Astrocyte (in vitro differentiated cells and primary cell): Measurements from ENCODE around the gene OR52A1. TPM values are rescaled to one million over a fixed set of nuclear protein-coding genes. Genes with fewer than 3 reads are reported as not detected.

Experiments
- DNase-seq: peaks from one replicate; pipeline ENCODE4 v3.0.0-alpha.2; 2010; ENCODE audit warnings: low read depth
- FAIRE-seq: peaks from 2 replicates; lab custom pipeline; 2011; peaks lifted over from hg19 to GRCh38; lab: Jason Lieb, UNC
- H2AFZ ChIP-seq: 2 replicates; pipeline ENCODE4 v1.6.0; 2012; ENCODE audit warnings: low read depth, low read length, inconsistent platforms
- H3K27ac ChIP-seq: 2 replicates; pipeline ENCODE4 v1.5.1; 2011; ENCODE audit warnings: low read depth, low read length, inconsistent platforms
- H3K27me3 ChIP-seq: 2 replicates; pipeline ENCODE4 v1.6.0; 2011; ENCODE audit warnings: low read length, inconsistent platforms; ENCODE audit not compliant: insufficient read depth
- H3K36me3 ChIP-seq: 2 replicates; pipeline ENCODE4 v1.5.1; 2011; ENCODE audit warnings: low read length, inconsistent platforms; ENCODE audit not compliant: insufficient read depth
- H3K4me1 ChIP-seq: 2 replicates; pipeline ENCODE4 v1.5.1; 2011; ENCODE audit warnings: low read length, inconsistent platforms; ENCODE audit not compliant: insufficient read depth
- H3K4me2 ChIP-seq: 2 replicates; pipeline ENCODE4 v1.6.0; 2012; ENCODE audit warnings: low read length, inconsistent platforms
- H3K4me3 ChIP-seq: 2 replicates; pipeline ENCODE4 v1.5.1; 2011; ENCODE audit warnings: low read depth, mild to moderate bottlenecking, low read length, inconsistent platforms; ENCODE audit not compliant: insufficient read depth
- H3K79me2 ChIP-seq: 2 replicates; pipeline ENCODE4 v1.6.0; 2012; ENCODE audit warnings: mild to moderate bottlenecking, low read length, inconsistent platforms; ENCODE audit not compliant: insufficient read depth
- H3K9ac ChIP-seq: 2 replicates; pipeline ENCODE4 v1.6.0; 2012; ENCODE audit warnings: mild to moderate bottlenecking, low read length, inconsistent platforms
- H3K9me3 ChIP-seq: 2 replicates; pipeline ENCODE4 v1.5.1; 2012; ENCODE audit warnings: low read depth, mild to moderate bottlenecking, low read length, inconsistent platforms; ENCODE audit not compliant: insufficient read depth
- H4K20me1 ChIP-seq: 2 replicates; pipeline ENCODE4 v1.6.0; 2012; ENCODE audit warnings: low read length, inconsistent platforms; ENCODE audit not compliant: insufficient read depth
- H3K27ac Mint-ChIP-seq: one replicate; pipeline ENCODE4 v1.8.0; 2021; ENCODE audit warnings: mild to moderate bottlenecking, mixed read lengths; ENCODE audit not compliant: unreplicated experiment
- H3K27me3 Mint-ChIP-seq: one replicate; pipeline ENCODE4 v1.8.0; 2021; ENCODE audit warnings: low read depth, mixed read lengths; ENCODE audit not compliant: unreplicated experiment
- H3K36me3 Mint-ChIP-seq: one replicate; pipeline ENCODE4 v1.8.0; 2021; ENCODE audit warnings: low read depth, mixed read lengths; ENCODE audit not compliant: unreplicated experiment
- H3K4me1 Mint-ChIP-seq: one replicate; pipeline ENCODE4 v1.8.0; 2021; ENCODE audit warnings: low read depth, mixed read lengths; ENCODE audit not compliant: unreplicated experiment
- H3K4me3 Mint-ChIP-seq: one replicate; pipeline ENCODE4 v1.8.0; 2021; ENCODE audit warnings: mild to moderate bottlenecking, moderate library complexity, mixed read lengths; ENCODE audit not compliant: unreplicated experiment
- H3K9me3 Mint-ChIP-seq: one replicate; pipeline ENCODE4 v1.8.0; 2021; ENCODE audit warnings: mild to moderate bottlenecking, mixed read lengths; ENCODE audit not compliant: unreplicated experiment
- CTCF ChIP-seq: IDR thresholded peaks from 2 replicates; pipeline ENCODE4 v1.5.1; 2011; ENCODE audit warnings: low read depth, mild to moderate bottlenecking, inconsistent platforms, low read length, moderate library complexity; ENCODE audit not compliant: insufficient read depth
- EZH2 ChIP-seq: IDR thresholded peaks from 2 replicates; pipeline ENCODE4 v1.6.1; 2012; ENCODE audit warnings: mild to moderate bottlenecking, low read length, inconsistent platforms; ENCODE audit not compliant: insufficient read depth
- total RNA-seq: library from RNA; stranded (reverse); gene quantifications from 2 replicates; pipeline ENCODE4 v1.2.1, GENCODE V29; 2021

OR52A1 gene
- total RNA-seq, 1 donor from 2014 or later = not detected

DNA sequence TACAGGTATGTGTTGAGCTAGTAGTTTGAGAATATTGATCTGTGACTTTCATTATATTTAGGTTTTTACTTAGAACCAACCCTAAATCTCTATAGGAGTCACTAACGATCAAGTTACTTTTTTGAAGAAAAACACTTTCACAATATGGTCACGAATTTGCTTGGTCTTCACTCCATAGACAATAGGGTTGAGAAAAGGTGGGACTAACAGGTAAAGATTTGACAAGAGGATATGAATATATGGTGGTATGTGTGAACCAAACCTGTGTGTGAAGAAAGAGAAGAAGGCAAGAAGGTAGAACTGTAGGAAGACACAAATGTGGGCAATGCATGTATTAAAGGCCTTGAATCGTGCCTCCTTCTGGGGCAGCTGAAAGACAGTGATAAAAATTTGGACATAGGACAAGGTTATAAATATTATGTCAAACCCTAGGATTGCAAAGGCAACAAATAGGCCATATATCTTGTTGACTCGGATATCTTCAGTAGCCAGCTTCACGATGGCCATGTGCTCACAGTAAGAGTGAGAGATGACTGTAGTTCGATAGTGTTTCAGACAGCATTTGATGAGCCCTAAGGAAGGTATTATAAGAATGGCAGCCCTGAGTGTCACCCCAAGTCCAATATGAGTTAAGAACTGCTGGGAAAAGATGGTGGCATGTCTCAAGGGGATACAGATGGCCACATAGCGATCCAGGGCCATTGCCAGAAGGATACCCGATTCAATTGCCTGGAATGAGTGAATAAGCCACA lies 22.8 kb downstream of the OR52A1 start:
- no peak overlapping the region for H2AFZ ChIP-seq
- no peak overlapping the region for H3K27ac ChIP-seq
- no peaks in the 10 kb centered on the region for H3K27me3 ChIP-seq
- DNase-seq (no peak), FAIRE-seq (no peak)
- no peaks in the 10 kb centered on the region for H3K36me3 ChIP-seq
- H3K27me3 Mint-ChIP-seq = no peaks in the 10 kb centered on the region
- H3K36me3 Mint-ChIP-seq = no peaks in the 10 kb centered on the region
- H3K4me3 ChIP-seq = no peak overlapping the region
- no peaks in the 10 kb centered on the region for H4K20me1 ChIP-seq
- H3K4me2 ChIP-seq = no peak overlapping the region
- no peak overlapping the region for H3K9ac ChIP-seq
- no peaks in the 10 kb centered on the region for H3K4me1 ChIP-seq
- H3K79me2 ChIP-seq = no peaks in the 10 kb centered on the region
- no peak overlapping the region for H3K27ac Mint-ChIP-seq
- TF ChIP-seq CTCF (no peak), EZH2 (no peak)
- H3K4me1 Mint-ChIP-seq = no peaks in the 10 kb centered on the region
- H3K4me3 Mint-ChIP-seq = no peak overlapping the region
- peaks cover 2% of the 10 kb centered on the region for H3K9me3 Mint-ChIP-seq
- H3K9me3 ChIP-seq = no peaks in the 10 kb centered on the region

- Mint-ChIP-seq H3K36me3 (no peaks in the 10 kb centered on the region), H3K4me1 (no peaks in the 10 kb centered on the region), H3K27ac (no peak overlapping the region), H3K9me3 (peaks cover 2% of the 10 kb centered on the region), H3K27me3 (no peaks in the 10 kb centered on the region), H3K4me3 (no peak overlapping the region)
- no peak overlapping the region for H3K9ac ChIP-seq
- no peaks in the 10 kb centered on the region for H3K79me2 ChIP-seq
- no peaks in the 10 kb centered on the region for H3K4me1 ChIP-seq
- no peak for FAIRE-seq
- no peaks in the 10 kb centered on the region for H3K36me3 ChIP-seq
- no peak overlapping the region for H2AFZ ChIP-seq
- H3K4me2 ChIP-seq = no peak overlapping the region
- H4K20me1 ChIP-seq = no peaks in the 10 kb centered on the region
- H3K4me3 ChIP-seq = no peak overlapping the region
- H3K27me3 ChIP-seq = no peaks in the 10 kb centered on the region
- DNase-seq = peak; percentile 2
- TF ChIP-seq EZH2 = no peak
- no peak for TF ChIP-seq CTCF
- H3K9me3 ChIP-seq = no peaks in the 10 kb centered on the region
- no peak overlapping the region for H3K27ac ChIP-seq
Measured at GRCh38 chr11:5129457-5129877, 25.1 kb downstream of the OR52A1 start.
